Activated CD4-positive, alpha-beta T cell treated with anti-CD3 and anti-CD28 coated beads for 4 hours (primary cell): ENCODE measurements around the gene LRRC3.

Source experiments
- DNase-seq, 2 donors: peaks; one replicate each; pipeline ENCODE4 v3.0.0-alpha.2; 2020

The LRRC3 gene

GRCh38 chr21:44480200-44481053, 25.1 kb downstream of the LRRC3 start:
- DNase-seq, result no peak

GRCh38 chr21:44482581-44483287, 27.4 kb downstream of the LRRC3 start:
- DNase-seq, result no peak

GRCh38 chr21:44483288-44484237, 28.3 kb downstream of the LRRC3 start:
- no peak for DNase-seq

- DNase-seq, result no peak
These were observed 29.4 kb downstream of the LRRC3 start for GRCh38 chr21:44484498-44485253.

DNA sequence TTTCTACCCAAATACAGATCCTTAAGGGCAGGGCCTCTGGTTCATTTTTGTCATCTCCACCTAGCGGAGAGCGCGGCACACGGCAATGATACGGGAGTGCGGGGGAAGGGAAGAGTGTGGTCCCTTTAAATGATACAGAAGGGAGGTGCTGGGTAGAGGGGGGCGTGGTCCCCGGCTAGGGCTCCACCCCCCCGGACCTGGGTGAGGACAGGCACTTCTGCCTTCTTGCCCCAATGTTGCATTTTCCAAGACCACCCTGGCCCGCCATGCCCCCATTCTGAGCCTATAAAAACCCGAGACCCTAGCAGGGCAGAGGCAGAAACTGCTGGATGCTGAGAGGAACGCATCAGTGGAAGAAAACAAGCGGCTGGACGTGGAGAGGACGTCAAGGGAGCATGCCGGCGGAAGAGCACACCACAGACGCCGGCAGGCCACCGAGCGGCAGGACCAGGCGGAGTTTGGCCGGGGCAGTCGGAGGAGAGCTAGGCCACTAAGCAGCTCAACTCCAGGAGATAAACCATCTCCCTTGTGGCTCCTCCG, 30.0 kb downstream of the LRRC3 start:
- peak in 1 of 2 donors; percentile 50 for DNase-seq

GRCh38 chr21:44485796-44486195, 30.5 kb downstream of the LRRC3 start:
- DNase-seq, result no peak

DNA sequence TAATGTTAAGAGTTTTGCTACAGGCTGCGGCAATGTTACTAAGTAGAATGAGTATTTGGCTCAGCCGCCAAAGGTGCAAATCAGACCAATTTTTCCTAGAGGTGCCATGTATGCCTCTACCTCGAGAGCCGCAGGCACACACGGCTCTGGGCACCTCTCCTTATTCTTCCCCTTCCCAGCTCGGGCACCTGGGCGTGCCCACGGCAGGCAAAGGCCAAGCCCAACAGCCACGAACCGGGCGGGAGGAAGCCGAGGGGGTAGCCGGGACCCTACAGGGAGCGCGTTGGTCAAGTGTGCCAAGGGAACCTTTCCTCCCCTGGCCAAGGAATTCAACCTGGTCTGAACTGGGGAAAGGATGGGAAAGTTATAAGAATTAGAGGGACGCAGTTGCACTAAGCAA, 31.0 kb downstream of the LRRC3 start:
- no peak for DNase-seq

- DNase-seq, result peak; percentile 24 to 31
These were observed 32.5 kb downstream of the LRRC3 start for GRCh38 chr21:44487831-44488230.

GRCh38 chr21:44489962-44490361, 34.7 kb downstream of the LRRC3 start:
- no peak for DNase-seq

DNA sequence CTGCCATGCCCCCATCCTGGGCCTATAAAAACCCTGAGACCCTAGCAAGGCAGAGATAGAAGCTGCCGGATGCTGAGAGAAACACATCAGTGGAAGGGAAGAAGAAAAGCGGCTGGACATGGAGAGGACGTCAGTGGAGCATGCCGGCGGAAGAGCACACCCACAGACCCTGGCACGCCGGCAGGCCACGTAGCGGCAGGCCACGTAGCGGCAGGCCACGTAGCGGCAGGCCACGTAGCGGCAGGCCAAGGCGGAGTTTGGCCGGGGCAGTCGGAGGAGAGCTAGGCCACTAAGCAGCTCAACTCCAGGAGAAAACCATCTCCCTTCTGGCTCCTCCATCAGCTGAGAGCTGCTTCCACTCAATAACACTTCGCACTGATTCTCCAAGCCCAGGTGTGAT, 35.1 kb downstream of the LRRC3 start:
- DNase-seq, result no peak

- DNase-seq, result no peak
These were observed 35.5 kb downstream of the LRRC3 start for GRCh38 chr21:44490816-44491215.

- no peak for DNase-seq
These were observed 37.5 kb downstream of the LRRC3 start for GRCh38 chr21:44492567-44493385.

- no peak for DNase-seq
These were observed 39.1 kb downstream of the LRRC3 start for GRCh38 chr21:44494418-44494817.

DNA sequence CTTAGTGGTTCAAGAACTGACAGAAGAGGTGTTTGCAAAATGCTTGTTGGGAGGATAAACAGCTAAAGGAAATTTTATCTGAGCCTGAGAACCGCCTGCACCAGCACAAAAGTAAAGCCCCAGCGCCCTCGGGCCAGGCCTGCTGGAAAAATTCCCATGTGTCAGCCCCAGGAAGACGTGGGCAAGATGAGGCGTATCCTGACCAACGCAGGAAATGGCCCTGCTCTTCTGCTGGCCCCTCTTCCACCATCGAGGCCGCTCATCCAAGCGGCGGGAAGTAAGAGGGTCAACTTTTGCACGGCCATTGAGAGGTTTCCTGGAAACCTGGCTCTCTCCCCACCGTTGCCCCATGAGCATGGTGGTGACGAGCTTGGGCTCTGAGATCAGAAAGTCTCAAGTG, 39.6 kb downstream of the LRRC3 start:
- DNase-seq, result no peak

DNA sequence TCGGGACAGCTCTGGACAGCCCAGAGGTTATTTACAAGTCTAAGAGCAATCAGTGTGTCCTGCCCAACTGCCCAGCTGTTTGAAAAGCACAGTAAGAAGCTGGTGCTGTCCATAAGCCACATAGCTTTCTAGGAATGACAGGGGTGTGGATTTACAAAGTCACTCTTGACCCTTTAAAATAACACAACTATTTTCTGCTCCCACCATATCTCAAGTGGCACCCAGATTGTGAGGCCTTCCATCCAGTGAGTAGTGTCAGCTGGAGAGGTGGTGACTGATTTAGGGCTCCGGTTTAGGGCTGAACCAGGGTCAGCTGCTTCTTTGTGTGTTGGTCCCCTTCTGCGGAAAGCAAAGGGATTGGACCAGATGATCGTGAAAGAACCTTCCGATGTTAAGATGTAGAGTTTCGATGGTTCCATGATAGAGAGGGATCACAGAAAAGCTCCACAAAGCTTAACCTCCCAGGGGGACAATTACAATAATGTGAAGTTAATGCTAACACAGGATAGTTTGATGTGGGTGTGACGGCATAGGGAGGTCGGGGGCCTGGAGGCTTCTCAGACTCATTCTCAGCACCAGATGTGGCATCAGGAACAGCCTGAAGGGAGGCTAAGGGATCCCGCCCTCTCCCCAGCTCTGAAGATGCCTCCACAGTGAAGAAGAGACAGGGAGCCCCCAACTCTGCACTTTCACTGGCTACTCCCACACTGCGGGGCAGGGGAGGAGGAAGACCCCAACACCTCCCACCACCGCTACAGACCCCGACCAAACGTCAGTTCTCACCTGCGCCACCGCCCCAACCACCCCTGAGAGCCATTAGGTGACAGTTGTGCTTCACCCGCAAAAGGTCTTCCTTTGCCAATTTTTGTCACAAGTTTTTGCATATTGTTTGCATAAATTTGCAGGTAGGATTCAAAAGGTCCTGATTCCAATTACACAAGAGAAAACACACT, 40.6 kb downstream of the LRRC3 start:
- DNase-seq, result no peak

DNA sequence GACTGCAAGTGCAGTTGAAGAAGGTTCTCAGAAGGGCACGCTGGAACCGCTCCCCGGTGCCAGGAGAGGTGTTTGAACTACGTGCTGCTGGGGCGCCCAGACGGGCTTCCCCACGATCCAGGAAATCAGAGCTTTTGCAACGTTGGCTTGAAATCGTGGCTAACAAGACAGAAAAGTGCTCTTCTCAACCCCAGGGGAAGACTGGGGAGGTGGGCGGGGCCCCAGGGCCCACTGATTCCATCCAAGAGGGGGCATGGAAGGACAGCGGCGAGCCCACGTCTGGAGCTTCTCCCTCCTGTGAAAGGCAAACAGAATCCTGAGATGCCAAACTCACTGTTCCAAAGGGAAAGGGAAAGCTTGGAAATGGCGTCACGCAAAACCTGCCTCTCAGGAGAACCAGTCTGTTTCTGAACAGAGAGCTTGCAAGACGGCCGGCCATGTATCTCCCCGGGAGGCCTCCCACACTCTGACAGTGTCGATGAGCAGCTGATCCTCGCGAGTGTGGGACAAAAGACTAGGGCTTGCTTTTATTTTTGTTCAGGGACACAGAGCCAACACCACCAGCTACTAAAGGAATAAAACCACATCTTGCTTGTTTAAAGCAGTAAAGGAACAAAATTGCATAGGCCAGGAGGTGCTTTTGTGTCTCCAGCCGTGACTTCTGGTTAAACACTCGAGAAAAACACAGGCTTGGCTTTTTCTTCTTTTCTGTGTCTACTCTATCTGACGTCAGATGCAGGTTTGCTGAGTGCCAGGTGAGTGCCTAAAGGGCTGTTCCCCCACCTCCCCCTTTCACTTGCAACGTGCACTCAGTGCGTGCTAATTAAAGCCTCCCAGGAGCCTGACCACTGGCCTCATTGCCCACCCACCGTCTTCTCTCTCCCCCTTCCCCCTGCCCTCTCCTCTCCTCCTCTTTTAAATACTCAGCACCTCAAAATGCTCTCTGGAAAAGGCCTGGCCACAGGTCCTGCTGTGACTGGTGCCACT, 41.5 kb downstream of the LRRC3 start:
- DNase-seq, result no peak

- no peak for DNase-seq
These were observed 42.4 kb downstream of the LRRC3 start for GRCh38 chr21:44497703-44498126.
